Stimulated activated CD4-positive, alpha-beta T cell treated with anti-CD3 and anti-CD28 coated beads, Interleukin-2, amount 100 ng/mL, for 4 hours (primary cell): ENCODE data around the gene ALOX12.
A peak's percentile ranks its signal among the peaks of the same experiment; 100 is the strongest.

Experiments used
- DNase-seq: peaks from one replicate; pipeline ENCODE4 v3.0.0-alpha.2; 2020; ENCODE audit warnings: low read depth

The ALOX12 gene

GRCh38 chr17:7022781-7023571 is 27.1 kb downstream of the ALOX12 start, which contains the start of gene BCL6B:
Gene BCL6B (plus strand): TSS chr17:7023050. CDS start chr17:7023672, 622 bp downstream.
- no peak for DNase-seq

GRCh38 chr17:7023576-7024401 is 27.9 kb downstream of the ALOX12 start:
- peak; percentile 90 for DNase-seq

GRCh38 chr17:7024402-7024785 is 28.5 kb downstream of the ALOX12 start:
- DNase-seq = no peak

GRCh38 chr17:7025245-7025644 is 29.4 kb downstream of the ALOX12 start:
- DNase-seq = no peak

GRCh38 chr17:7026471-7027115 is 30.7 kb downstream of the ALOX12 start:
- no peak for DNase-seq

GRCh38 chr17:7027335-7027734 is 31.5 kb downstream of the ALOX12 start:
- DNase-seq = no peak

GRCh38 chr17:7029096-7029495 is 33.2 kb downstream of the ALOX12 start:
- DNase-seq = no peak

- peak; percentile 57 for DNase-seq
Measured at GRCh38 chr17:7029659-7030058, 33.8 kb downstream of the ALOX12 start.

- DNase-seq = no peak
Measured at GRCh38 chr17:7034955-7035590, 39.2 kb downstream of the ALOX12 start.

GRCh38 chr17:7035591-7036368 is 39.9 kb downstream of the ALOX12 start, which contains the start of gene SLC16A13:
Gene SLC16A13 (plus strand): TSS chr17:7036015. CDS start chr17:7036383, 368 bp downstream.
- DNase-seq = peak; percentile 97

GRCh38 chr17:7038025-7038862 is 42.4 kb downstream of the ALOX12 start:
- no peak for DNase-seq

GRCh38 chr17:7039832-7040231 is 44.0 kb downstream of the ALOX12 start:
- no peak for DNase-seq

- no peak for DNase-seq
Measured at GRCh38 chr17:7041607-7042500, 46.0 kb downstream of the ALOX12 start.

GRCh38 chr17:7042501-7043181 is 46.8 kb downstream of the ALOX12 start:
- no peak for DNase-seq

- DNase-seq = no peak
Measured at GRCh38 chr17:7043182-7043496, 47.3 kb downstream of the ALOX12 start.

GRCh38 chr17:7043497-7044198 is 47.8 kb downstream of the ALOX12 start, which contains the start of gene SLC16A11:
Gene SLC16A11 (minus strand): TSS chr17:7044092. CDS start chr17:7043513, 579 bp downstream.
- DNase-seq = no peak

GRCh38 chr17:7045492-7046126 is 49.8 kb downstream of the ALOX12 start:
- DNase-seq = no peak
